GM23338 (cell line): ENCODE data around the gene LRRC8E. TPM values are rescaled to one million over a fixed set of nuclear protein-coding genes. Genes with fewer than 3 reads are reported as not detected.

Experiments
- ATAC-seq: fragments of 200-7000 bp; cut with Tn5 transposase; 3 replicates; pipeline ENCODE4 v1.9.1; 2020
- DNase-seq: peaks from one replicate; pipeline ENCODE4 v3.0.0-alpha.2; 2015; ENCODE audit warnings: low spot score
- H2AFZ ChIP-seq: fragments of 200-600 bp; sonication (generic); 2 replicates; pipeline ENCODE4 v1.8.0; 2016; ENCODE audit warnings: antibody characterized with exemption, mild to moderate bottlenecking, moderate library complexity
- H3F3A ChIP-seq: fragments of 200-600 bp; sonication (generic); replicated peaks from 2 replicates; pipeline ENCODE4 v1.8.0; 2017; ENCODE audit warnings: antibody characterized with exemption, mixed run types, low read depth
- H3K27ac ChIP-seq: fragments of 200-600 bp; sonication (generic); 2 replicates; pipeline ENCODE4 v1.6.1; 2016; ENCODE audit warnings: low read depth
- H3K27me3 ChIP-seq: fragments of 200-600 bp; sonication (generic); 2 replicates; pipeline ENCODE4 v1.8.0; 2016; ENCODE audit warnings: mild to moderate bottlenecking, mixed run types, moderate library complexity; ENCODE audit not compliant: insufficient read depth
- H3K36me3 ChIP-seq: fragments of 200-600 bp; sonication (generic); 2 replicates; pipeline ENCODE4 v1.8.0; 2016; ENCODE audit warnings: mild to moderate bottlenecking; ENCODE audit not compliant: insufficient read depth
- H3K4me1 ChIP-seq: fragments of 200-600 bp; sonication (generic); 2 replicates; pipeline ENCODE4 v1.8.0; 2016; ENCODE audit warnings: mild to moderate bottlenecking, moderate library complexity; ENCODE audit not compliant: insufficient read depth
- H3K4me2 ChIP-seq: fragments of 200-600 bp; sonication (generic); 2 replicates; pipeline ENCODE4 v1.7.1; 2017; ENCODE audit warnings: mixed run types
- H3K4me3 ChIP-seq: fragments of 200-600 bp; sonication (generic); 2 replicates; pipeline ENCODE4 v1.6.1; 2016; ENCODE audit warnings: mixed run types
- H3K79me2 ChIP-seq: fragments of 200-600 bp; sonication (generic); replicated peaks from 2 replicates; pipeline ENCODE4 v1.8.0; 2017; ENCODE audit warnings: mild to moderate bottlenecking; ENCODE audit not compliant: insufficient read depth
- H3K9me2 ChIP-seq: fragments of 200-600 bp; sonication (generic); 2 replicates; pipeline ENCODE4 v1.8.0; 2017; ENCODE audit not compliant: insufficient read depth
- H4K20me1 ChIP-seq: fragments of 200-600 bp; sonication (generic); replicated peaks from 2 replicates; pipeline ENCODE4 v1.8.0; 2017; ENCODE audit warnings: mild to moderate bottlenecking; ENCODE audit not compliant: insufficient read depth
- H3K27ac Mint-ChIP-seq: 2 replicates; pipeline ENCODE4 v1.8.0; 2020; ENCODE audit warnings: inconsistent platforms, mild to moderate bottlenecking, moderate library complexity, mixed read lengths
- H3K27me3 Mint-ChIP-seq: 3 replicates; pipeline ENCODE4 v1.8.0; 2022; ENCODE audit warnings: low read depth, mild to moderate bottlenecking, moderate library complexity, mixed read lengths, inconsistent platforms; ENCODE audit not compliant: insufficient read depth, poor library complexity
- H3K36me3 Mint-ChIP-seq: 3 replicates; pipeline ENCODE4 v1.8.0; 2021; ENCODE audit warnings: low read depth, mild to moderate bottlenecking, inconsistent platforms, moderate library complexity, mixed read lengths
- H3K4me1 Mint-ChIP-seq: 3 replicates; pipeline ENCODE4 v1.8.0; 2020; ENCODE audit warnings: mild to moderate bottlenecking, inconsistent platforms, mixed read lengths
- H3K4me3 Mint-ChIP-seq: 3 replicates; pipeline ENCODE4 v1.8.0; 2021; ENCODE audit warnings: moderate library complexity, mild to moderate bottlenecking, inconsistent platforms, mixed read lengths
- H3K9me3 Mint-ChIP-seq: 3 replicates; pipeline ENCODE4 v1.8.0; 2020; ENCODE audit warnings: moderate library complexity, mild to moderate bottlenecking, inconsistent platforms, mixed read lengths
- CREB1 ChIP-seq: fragments of 250-450 bp; sonication (Bioruptor Pico); IDR thresholded peaks from 2 replicates; pipeline ENCODE4 v1.5.0; 2020; ENCODE audit warnings: low read depth, mild to moderate bottlenecking, moderate library complexity
- CTCF ChIP-seq, 2 experiments: fragments of 200-600 bp in 1 of 2; sonication (generic) in 1 of 2; conservative IDR thresholded peaks; 2 replicates each; pipeline versions ENCODE4 v1.5.1 to v1.6.1; 2016 to 2017; ENCODE audit warnings: antibody characterized with exemption in 2 of 2, low read depth in 2 of 2, mild to moderate bottlenecking in 2 of 2, moderate library complexity in 1 of 2
- ETS1 ChIP-seq: IDR thresholded peaks from 2 replicates; pipeline ENCODE4 v1.6.1; 2016; ENCODE audit warnings: antibody characterized with exemption
- EZH2 ChIP-seq: fragments of 200-600 bp; sonication (generic); IDR thresholded peaks from one replicate; pipeline ENCODE4 v1.8.0; 2017; ENCODE audit warnings: antibody characterized with exemption, mild to moderate bottlenecking, low read depth; ENCODE audit not compliant: unreplicated experiment
- EZH2phosphoT487 ChIP-seq: fragments of 200-600 bp; sonication (generic); IDR thresholded peaks from one replicate; pipeline ENCODE4 v1.8.1; 2018; ENCODE audit warnings: antibody characterized with exemption; ENCODE audit not compliant: unreplicated experiment
- JUNB ChIP-seq: IDR thresholded peaks from one replicate; pipeline ENCODE4 v1.6.1; 2016; ENCODE audit warnings: antibody characterized with exemption; ENCODE audit not compliant: unreplicated experiment
- NANOG ChIP-seq: IDR thresholded peaks from 2 replicates; pipeline ENCODE4 v1.6.1; 2016; ENCODE audit warnings: antibody characterized with exemption, borderline replicate concordance
- POLR2AphosphoS5 ChIP-seq: IDR thresholded peaks from 2 replicates; pipeline ENCODE4 v1.6.1; 2016; ENCODE audit warnings: antibody characterized with exemption, low read depth
- STAT1 ChIP-seq: IDR thresholded peaks from one replicate; pipeline ENCODE4 v1.6.1; 2016; ENCODE audit warnings: antibody characterized with exemption; ENCODE audit not compliant: unreplicated experiment
- ZNF114 ChIP-seq: fragments of 250-450 bp; sonication (Bioruptor Pico); IDR thresholded peaks from 2 replicates; pipeline ENCODE4 v1.5.0; 2020; ENCODE audit warnings: mild to moderate bottlenecking, moderate library complexity
- ZNF331 ChIP-seq: fragments of 250-450 bp; sonication (Bioruptor Pico); IDR thresholded peaks from 2 replicates; pipeline ENCODE4 v1.5.0; 2020; ENCODE audit warnings: low read depth, mild to moderate bottlenecking, moderate library complexity
- polyA plus RNA-seq: library from polyadenylated mRNA; unstranded; fragments of >200 nt; fragmentation: Nextera tagmentation; extraction: Ambion mirVana; gene quantifications from 2 replicates; pipeline ENCODE4 v1.2.1, GENCODE V29; 2016
- total RNA-seq: library from RNA; depleted of rRNA; stranded (reverse); fragments of >200 nt; shearing (Covaris generic); gene quantifications from 2 replicates; pipeline ENCODE4 v1.2.3, GENCODE V29; 2014
- TF ChIP-seq, protein P1 (sequence below): fragments of 250-450 bp; sonication (Bioruptor Pico); IDR thresholded peaks from 2 replicates; pipeline ENCODE4 v1.5.0; 2020; ENCODE audit warnings: mild to moderate bottlenecking, moderate library complexity
- TF ChIP-seq, protein P2 (sequence below): IDR thresholded peaks from one replicate; pipeline ENCODE4 v1.6.1; 2018; ENCODE audit warnings: antibody characterized with exemption; ENCODE audit not compliant: unreplicated experiment

Gene LRRC8E
- total and polyA plus RNA-seq, 2 experiments from 2014 or later, result 0.29 to 4.8 TPM

DNA sequence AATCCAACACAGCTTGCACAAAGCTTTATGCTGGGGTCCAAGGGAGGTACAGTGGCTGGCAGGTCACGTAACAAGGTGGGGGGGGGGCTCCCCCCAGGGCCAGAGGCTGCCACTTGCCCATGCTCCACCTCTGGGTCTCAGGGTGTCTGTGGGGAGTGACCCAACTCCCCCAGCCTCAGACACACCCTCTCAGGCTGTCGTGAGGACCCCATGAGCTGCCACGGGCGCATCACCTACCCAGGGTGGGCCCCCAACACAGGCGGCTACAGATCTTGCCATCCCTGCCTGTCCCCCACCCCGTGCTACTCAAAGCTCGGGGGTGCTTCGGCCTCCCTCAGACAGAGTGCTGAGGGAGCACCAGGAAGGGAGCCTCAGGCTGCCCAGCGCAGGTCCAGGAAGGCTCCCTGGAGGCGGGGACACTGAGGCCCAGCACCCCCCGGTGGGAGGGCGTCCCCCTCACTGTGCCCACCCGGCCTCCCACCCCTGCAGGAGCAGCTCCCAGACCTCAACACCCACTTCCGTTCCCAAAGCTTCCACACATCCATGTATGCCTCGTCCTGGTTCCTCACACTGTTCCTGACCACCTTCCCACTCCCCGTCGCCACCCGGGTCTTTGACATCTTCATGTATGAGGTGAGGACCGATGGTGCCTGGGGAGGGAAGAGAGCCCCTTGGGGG is 37.2 kb upstream of the LRRC8E start:
- ATAC-seq, result no peak
- Histone ChIP-seq H3K9me2 (no peaks in the 10 kb centered on the region), H3K36me3 (no peaks in the 10 kb centered on the region), H3K4me1 (peaks cover 6% of the 10 kb centered on the region; the same call in 1 of the 2 replicates), H3K4me3 (no peak overlapping the region), H3F3A (no peaks in the 10 kb centered on the region), H2AFZ (no peak overlapping the region), H4K20me1 (no peaks in the 10 kb centered on the region), H3K27me3 (no peaks in the 10 kb centered on the region; the same call in 1 of the 2 replicates), H3K4me2 (no peak overlapping the region), H3K27ac (no peak overlapping the region), H3K79me2 (no peaks in the 10 kb centered on the region)
- TF ChIP-seq POLR2AphosphoS5, result no peak
- TF ChIP-seq NANOG, result no peak
- TF ChIP-seq CREB1 (CRISPR knock-in tag), result no peak
- no peak for TF ChIP-seq ZNF114 (CRISPR knock-in tag)
- TF ChIP-seq, protein P1, sequence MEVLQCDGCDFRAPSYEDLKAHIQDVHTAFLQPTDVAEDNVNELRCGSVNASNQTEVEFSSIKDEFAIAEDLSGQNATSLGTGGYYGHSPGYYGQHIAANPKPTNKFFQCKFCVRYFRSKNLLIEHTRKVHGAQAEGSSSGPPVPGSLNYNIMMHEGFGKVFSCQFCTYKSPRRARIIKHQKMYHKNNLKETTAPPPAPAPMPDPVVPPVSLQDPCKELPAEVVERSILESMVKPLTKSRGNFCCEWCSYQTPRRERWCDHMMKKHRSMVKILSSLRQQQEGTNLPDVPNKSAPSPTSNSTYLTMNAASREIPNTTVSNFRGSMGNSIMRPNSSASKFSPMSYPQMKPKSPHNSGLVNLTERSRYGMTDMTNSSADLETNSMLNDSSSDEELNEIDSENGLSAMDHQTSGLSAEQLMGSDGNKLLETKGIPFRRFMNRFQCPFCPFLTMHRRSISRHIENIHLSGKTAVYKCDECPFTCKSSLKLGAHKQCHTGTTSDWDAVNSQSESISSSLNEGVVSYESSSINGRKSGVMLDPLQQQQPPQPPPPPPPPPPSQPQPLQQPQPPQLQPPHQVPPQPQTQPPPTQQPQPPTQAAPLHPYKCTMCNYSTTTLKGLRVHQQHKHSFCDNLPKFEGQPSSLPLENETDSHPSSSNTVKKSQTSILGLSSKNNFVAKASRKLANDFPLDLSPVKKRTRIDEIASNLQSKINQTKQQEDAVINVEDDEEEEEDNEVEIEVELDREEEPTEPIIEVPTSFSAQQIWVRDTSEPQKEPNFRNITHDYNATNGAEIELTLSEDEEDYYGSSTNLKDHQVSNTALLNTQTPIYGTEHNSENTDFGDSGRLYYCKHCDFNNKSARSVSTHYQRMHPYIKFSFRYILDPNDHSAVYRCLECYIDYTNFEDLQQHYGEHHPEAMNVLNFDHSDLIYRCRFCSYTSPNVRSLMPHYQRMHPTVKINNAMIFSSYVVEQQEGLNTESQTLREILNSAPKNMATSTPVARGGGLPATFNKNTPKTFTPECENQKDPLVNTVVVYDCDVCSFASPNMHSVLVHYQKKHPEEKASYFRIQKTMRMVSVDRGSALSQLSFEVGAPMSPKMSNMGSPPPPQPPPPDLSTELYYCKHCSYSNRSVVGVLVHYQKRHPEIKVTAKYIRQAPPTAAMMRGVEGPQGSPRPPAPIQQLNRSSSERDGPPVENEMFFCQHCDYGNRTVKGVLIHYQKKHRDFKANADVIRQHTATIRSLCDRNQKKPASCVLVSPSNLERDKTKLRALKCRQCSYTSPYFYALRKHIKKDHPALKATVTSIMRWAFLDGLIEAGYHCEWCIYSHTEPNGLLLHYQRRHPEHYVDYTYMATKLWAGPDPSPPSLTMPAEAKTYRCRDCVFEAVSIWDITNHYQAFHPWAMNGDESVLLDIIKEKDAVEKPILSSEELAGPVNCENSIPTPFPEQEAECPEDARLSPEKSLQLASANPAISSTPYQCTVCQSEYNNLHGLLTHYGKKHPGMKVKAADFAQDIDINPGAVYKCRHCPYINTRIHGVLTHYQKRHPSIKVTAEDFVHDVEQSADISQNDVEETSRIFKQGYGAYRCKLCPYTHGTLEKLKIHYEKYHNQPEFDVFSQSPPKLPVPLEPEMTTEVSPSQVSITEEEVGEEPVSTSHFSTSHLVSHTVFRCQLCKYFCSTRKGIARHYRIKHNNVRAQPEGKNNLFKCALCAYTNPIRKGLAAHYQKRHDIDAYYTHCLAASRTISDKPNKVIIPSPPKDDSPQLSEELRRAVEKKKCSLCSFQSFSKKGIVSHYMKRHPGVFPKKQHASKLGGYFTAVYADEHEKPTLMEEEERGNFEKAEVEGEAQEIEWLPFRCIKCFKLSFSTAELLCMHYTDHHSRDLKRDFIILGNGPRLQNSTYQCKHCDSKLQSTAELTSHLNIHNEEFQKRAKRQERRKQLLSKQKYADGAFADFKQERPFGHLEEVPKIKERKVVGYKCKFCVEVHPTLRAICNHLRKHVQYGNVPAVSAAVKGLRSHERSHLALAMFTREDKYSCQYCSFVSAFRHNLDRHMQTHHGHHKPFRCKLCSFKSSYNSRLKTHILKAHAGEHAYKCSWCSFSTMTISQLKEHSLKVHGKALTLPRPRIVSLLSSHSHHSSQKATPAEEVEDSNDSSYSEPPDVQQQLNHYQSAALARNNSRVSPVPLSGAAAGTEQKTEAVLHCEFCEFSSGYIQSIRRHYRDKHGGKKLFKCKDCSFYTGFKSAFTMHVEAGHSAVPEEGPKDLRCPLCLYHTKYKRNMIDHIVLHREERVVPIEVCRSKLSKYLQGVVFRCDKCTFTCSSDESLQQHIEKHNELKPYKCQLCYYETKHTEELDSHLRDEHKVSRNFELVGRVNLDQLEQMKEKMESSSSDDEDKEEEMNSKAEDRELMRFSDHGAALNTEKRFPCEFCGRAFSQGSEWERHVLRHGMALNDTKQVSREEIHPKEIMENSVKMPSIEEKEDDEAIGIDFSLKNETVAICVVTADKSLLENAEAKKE (CRISPR knock-in tag), result no peak
- no peak for TF ChIP-seq EZH2
- no peak for TF ChIP-seq STAT1
- no peak for TF ChIP-seq JUNB
- TF ChIP-seq ETS1, result no peak
- no peak for TF ChIP-seq CTCF (conservative IDR thresholded peaks at IDR 0.05; ENCODE audit: low read depth in 2 of 2)
- TF ChIP-seq EZH2phosphoT487, result no peak
- no peak for TF ChIP-seq ZNF331
- TF ChIP-seq, protein P2, sequence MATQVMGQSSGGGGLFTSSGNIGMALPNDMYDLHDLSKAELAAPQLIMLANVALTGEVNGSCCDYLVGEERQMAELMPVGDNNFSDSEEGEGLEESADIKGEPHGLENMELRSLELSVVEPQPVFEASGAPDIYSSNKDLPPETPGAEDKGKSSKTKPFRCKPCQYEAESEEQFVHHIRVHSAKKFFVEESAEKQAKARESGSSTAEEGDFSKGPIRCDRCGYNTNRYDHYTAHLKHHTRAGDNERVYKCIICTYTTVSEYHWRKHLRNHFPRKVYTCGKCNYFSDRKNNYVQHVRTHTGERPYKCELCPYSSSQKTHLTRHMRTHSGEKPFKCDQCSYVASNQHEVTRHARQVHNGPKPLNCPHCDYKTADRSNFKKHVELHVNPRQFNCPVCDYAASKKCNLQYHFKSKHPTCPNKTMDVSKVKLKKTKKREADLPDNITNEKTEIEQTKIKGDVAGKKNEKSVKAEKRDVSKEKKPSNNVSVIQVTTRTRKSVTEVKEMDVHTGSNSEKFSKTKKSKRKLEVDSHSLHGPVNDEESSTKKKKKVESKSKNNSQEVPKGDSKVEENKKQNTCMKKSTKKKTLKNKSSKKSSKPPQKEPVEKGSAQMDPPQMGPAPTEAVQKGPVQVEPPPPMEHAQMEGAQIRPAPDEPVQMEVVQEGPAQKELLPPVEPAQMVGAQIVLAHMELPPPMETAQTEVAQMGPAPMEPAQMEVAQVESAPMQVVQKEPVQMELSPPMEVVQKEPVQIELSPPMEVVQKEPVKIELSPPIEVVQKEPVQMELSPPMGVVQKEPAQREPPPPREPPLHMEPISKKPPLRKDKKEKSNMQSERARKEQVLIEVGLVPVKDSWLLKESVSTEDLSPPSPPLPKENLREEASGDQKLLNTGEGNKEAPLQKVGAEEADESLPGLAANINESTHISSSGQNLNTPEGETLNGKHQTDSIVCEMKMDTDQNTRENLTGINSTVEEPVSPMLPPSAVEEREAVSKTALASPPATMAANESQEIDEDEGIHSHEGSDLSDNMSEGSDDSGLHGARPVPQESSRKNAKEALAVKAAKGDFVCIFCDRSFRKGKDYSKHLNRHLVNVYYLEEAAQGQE, result no peak
- Mint-ChIP-seq H3K4me3 (no peak overlapping the region), H3K27ac (no peak overlapping the region), H3K27me3 (peaks cover 15% of the 10 kb centered on the region), H3K36me3 (no peaks in the 10 kb centered on the region; the same call in 2 of the 3 replicates), H3K4me1 (peaks cover 14% of the 10 kb centered on the region; the same call in 2 of the 3 replicates), H3K9me3 (no peaks in the 10 kb centered on the region)
- DNase-seq, result no peak
